Measurements from ENCODE around the gene TBCK.

DNA sequence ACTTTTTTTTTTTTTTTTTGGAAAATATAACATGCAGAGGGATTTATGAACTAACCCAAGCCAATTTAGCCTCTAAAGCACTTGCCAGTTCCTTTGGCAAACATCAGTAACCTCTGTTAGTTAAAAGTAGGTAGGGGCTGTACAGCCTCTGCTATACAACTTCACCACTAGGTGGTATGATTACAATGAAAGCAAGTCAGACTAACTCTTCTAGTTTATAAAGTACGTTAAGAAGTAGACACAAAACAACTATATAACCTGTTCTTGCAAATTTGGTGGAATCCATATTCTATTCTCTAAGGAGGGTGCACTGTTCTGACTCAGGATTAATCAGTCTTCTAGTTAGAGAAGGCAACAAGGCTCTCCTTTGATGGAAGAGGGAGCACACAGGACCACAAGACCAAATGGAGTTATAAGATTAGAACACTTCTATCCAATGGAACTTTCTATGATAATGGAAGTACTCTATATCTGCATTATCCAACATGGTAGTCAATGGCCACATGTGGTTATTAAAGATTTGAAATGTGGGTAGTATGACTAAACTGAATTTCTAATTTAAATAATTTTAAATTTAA, 13.1 kb upstream of the TBCK start:
- TF ChIP-seq, protein P1, sequence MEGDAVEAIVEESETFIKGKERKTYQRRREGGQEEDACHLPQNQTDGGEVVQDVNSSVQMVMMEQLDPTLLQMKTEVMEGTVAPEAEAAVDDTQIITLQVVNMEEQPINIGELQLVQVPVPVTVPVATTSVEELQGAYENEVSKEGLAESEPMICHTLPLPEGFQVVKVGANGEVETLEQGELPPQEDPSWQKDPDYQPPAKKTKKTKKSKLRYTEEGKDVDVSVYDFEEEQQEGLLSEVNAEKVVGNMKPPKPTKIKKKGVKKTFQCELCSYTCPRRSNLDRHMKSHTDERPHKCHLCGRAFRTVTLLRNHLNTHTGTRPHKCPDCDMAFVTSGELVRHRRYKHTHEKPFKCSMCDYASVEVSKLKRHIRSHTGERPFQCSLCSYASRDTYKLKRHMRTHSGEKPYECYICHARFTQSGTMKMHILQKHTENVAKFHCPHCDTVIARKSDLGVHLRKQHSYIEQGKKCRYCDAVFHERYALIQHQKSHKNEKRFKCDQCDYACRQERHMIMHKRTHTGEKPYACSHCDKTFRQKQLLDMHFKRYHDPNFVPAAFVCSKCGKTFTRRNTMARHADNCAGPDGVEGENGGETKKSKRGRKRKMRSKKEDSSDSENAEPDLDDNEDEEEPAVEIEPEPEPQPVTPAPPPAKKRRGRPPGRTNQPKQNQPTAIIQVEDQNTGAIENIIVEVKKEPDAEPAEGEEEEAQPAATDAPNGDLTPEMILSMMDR (conservative IDR thresholded peaks at IDR 0.05; ENCODE audit: low read depth, low read length): peak; percentile 86
- TF ChIP-seq EZH2 (IDR thresholded peaks at IDR 0.05; ENCODE audit: borderline replicate concordance, low read depth, low read length, poor library complexity, severe bottlenecking): no peak

All from A673 (cell line).